Activated CD8-positive, alpha-beta T cell treated with anti-CD3 and anti-CD28 coated beads, Interleukin-2, amount 10 ng/mL, durations not matched to agents 7 days and 5 days (primary cell): ENCODE data around the gene ACTG2. TPM values are rescaled to one million over a fixed set of nuclear protein-coding genes. Genes with fewer than 3 reads are reported as not detected.
A peak's percentile ranks its signal among the peaks of the same experiment; 100 is the strongest.

Experiments
- ATAC-seq: fragments of 150-1000 bp; cut with Tn5 transposase; one replicate; pipeline ENCODE4 v1.10.0; 2021; ENCODE audit warnings: moderate library complexity
- CTCF ChIA-PET: fragments of 350-600 bp; sonication (Branson Sonifier 250); formaldehyde crosslinking; loops from one replicate; lab custom pipeline; 2021; ENCODE audit warnings: antibody characterized with exemption; lab: Charles Lee
- POLR2A ChIA-PET: fragments of 350-600 bp; sonication (Branson Sonifier 250); formaldehyde crosslinking; loops from one replicate; lab custom pipeline; 2021; ENCODE audit warnings: antibody characterized with exemption; lab: Charles Lee
- DNase-seq: peaks from one replicate; pipeline ENCODE4 v3.0.0-alpha.2; 2020
- H3K27ac Mint-ChIP-seq: one replicate; pipeline ENCODE4 v1.8.0; 2021; ENCODE audit warnings: mild to moderate bottlenecking, mixed read lengths
- H3K27me3 Mint-ChIP-seq: one replicate; pipeline ENCODE4 v1.8.0; 2021; ENCODE audit warnings: low read depth, mixed read lengths
- H3K36me3 Mint-ChIP-seq: one replicate; pipeline ENCODE4 v1.8.0; 2021; ENCODE audit warnings: low read depth, mixed read lengths
- H3K4me1 Mint-ChIP-seq: one replicate; pipeline ENCODE4 v1.8.0; 2021; ENCODE audit warnings: low read depth, mixed read lengths
- H3K4me3 Mint-ChIP-seq: one replicate; pipeline ENCODE4 v1.8.0; 2021; ENCODE audit warnings: mild to moderate bottlenecking, mixed read lengths
- H3K9me3 Mint-ChIP-seq: one replicate; pipeline ENCODE4 v1.8.0; 2022; ENCODE audit warnings: mixed read lengths; ENCODE audit not compliant: insufficient read depth
- total RNA-seq, 2 experiments: library from RNA; stranded (reverse); gene quantifications; one replicate each; pipeline ENCODE4 v1.2.3, GENCODE V29; 2021

The ACTG2 gene
- total RNA-seq, 2 experiments from 2014 or later: 0.81 TPM; not detected in 1

GRCh38 chr2:73956218-73956865 lies 63.5 kb downstream of the ACTG2 start:
- ChIA-PET POLR2A (no interaction called here), CTCF (interaction anchor here (1.1 kb wide), 1 partner anchor 30 kb away, joined by 3 read pairs; no protein-coding TSS in a partner anchor)
- no peaks in the 10 kb centered on the region for H3K27me3 Mint-ChIP-seq
- no peaks in the 10 kb centered on the region for H3K9me3 Mint-ChIP-seq
- DNase-seq (no peak), ATAC-seq (no peak)
- peaks cover 68% of the 10 kb centered on the region for H3K36me3 Mint-ChIP-seq
- peak overlapping the region; percentile 30 for H3K27ac Mint-ChIP-seq
- H3K4me3 Mint-ChIP-seq: no peak overlapping the region
- peaks cover 28% of the 10 kb centered on the region for H3K4me1 Mint-ChIP-seq

- ATAC-seq: no peak
- peak overlapping the region; percentile 23 for H3K27ac Mint-ChIP-seq
- no peak for DNase-seq
- H3K4me3 Mint-ChIP-seq: no peak overlapping the region
- peaks cover 44% of the 10 kb centered on the region for H3K36me3 Mint-ChIP-seq
- no peaks in the 10 kb centered on the region for H3K9me3 Mint-ChIP-seq
- CTCF ChIA-PET: no interaction called here
- no peaks in the 10 kb centered on the region for H3K27me3 Mint-ChIP-seq
- POLR2A ChIA-PET: no interaction called here
- H3K4me1 Mint-ChIP-seq: peaks cover 25% of the 10 kb centered on the region
These were observed 68.5 kb downstream of the ACTG2 start for GRCh38 chr2:73961274-73961673.

DNA sequence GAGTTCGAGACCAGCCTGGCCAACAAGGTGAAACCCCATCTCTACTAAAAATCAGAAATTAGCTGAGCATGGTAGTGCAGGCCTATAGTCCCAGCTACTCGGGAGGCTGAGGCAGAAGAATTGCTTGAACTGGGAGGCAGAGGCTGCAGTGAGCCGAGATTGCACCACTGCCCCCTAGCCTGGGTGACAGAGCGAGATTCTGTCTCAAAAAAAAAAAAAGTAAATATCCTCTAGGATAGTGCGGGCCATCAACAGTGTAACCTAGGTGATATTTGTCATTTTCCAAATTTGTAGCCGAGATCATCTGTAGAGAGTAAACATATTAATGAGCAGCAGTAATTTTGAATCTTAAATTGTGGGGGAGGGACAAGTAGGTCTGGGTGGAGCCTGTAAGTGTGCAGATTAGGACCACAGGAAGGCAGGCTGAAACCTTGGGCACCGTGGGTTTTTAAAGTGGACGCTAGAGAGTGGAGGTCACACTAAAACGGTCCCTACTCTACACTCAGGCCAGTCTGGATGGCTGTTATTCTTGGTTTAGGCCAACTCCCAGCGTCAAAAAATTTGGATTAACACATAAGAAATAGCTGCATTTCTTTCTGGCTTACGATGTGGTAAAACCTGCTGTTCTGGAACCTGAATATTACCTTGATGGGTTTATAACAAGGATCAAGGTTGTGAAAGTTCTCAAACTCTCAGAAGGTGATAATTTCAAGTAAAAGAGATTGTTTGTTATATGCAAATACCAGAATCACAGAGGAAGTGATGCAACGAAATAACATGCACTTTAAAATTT lies 69.2 kb downstream of the ACTG2 start:
- H3K9me3 Mint-ChIP-seq: no peaks in the 10 kb centered on the region
- POLR2A ChIA-PET: interaction anchor here (0.7 kb wide), 1 partner anchor 158 kb away, joined by 3 read pairs; no protein-coding TSS in a partner anchor
- H3K4me1 Mint-ChIP-seq: peaks cover 24% of the 10 kb centered on the region
- DNase-seq (no peak), ATAC-seq (no peak)
- CTCF ChIA-PET: no interaction called here
- no peak overlapping the region for H3K27ac Mint-ChIP-seq
- no peaks in the 10 kb centered on the region for H3K27me3 Mint-ChIP-seq
- peaks cover 37% of the 10 kb centered on the region for H3K36me3 Mint-ChIP-seq
- H3K4me3 Mint-ChIP-seq: no peak overlapping the region

DNA sequence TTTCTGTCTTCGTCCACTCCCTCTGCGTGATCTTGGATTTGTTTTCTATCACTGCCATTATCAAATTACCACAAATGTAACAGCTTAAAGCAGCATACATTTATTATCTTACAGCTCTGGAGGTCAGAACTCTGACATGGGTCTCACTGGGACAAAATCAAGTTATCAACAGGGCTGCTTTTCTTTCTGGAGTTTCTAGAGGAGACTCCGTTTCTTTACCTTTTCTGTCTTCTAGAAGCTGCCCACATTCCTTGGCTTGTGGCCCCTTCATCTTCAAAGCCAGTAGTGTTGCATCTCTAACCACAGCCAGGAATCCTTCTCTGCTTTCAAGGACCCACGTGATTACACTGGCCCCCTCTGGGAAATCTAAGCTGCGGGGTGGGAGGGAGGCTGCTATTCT lies 70.0 kb downstream of the ACTG2 start:
- Mint-ChIP-seq H3K27ac (no peak overlapping the region), H3K4me3 (no peak overlapping the region), H3K36me3 (peaks cover 33% of the 10 kb centered on the region), H3K9me3 (no peaks in the 10 kb centered on the region), H3K4me1 (peaks cover 22% of the 10 kb centered on the region), H3K27me3 (no peaks in the 10 kb centered on the region)
- POLR2A ChIA-PET: interaction anchor here (0.7 kb wide), 2 partner anchors 158 to 215 kb away, joined by 3 read pairs; no protein-coding TSS in a partner anchor
- CTCF ChIA-PET: interaction anchor here (1.2 to 1.7 kb wide), 3 partner anchors 33 to 134 kb away, joined by 3 to 4 read pairs (median 4); partner anchors contain the start of gene STAMBP
- DNase-seq (no peak), ATAC-seq (no peak)

- DNase-seq (no peak), ATAC-seq (peak; percentile 27)
- Mint-ChIP-seq H3K4me1 (peaks cover 16% of the 10 kb centered on the region), H3K4me3 (no peak overlapping the region), H3K36me3 (peaks cover 25% of the 10 kb centered on the region), H3K9me3 (no peaks in the 10 kb centered on the region), H3K27ac (peak overlapping the region; percentile 4), H3K27me3 (no peaks in the 10 kb centered on the region)
- POLR2A ChIA-PET: interaction anchor here (0.7 to 1.0 kb wide), 2 partner anchors 13 to 215 kb away, joined by 3 read pairs; no protein-coding TSS in a partner anchor
- CTCF ChIA-PET: interaction anchor here (0.7 to 1.7 kb wide), 4 partner anchors 23 to 135 kb away, joined by 3 to 4 read pairs (median 4); partner anchors contain the start of gene STAMBP
These were observed 70.7 kb downstream of the ACTG2 start for GRCh38 chr2:73963385-73964120.

DNA sequence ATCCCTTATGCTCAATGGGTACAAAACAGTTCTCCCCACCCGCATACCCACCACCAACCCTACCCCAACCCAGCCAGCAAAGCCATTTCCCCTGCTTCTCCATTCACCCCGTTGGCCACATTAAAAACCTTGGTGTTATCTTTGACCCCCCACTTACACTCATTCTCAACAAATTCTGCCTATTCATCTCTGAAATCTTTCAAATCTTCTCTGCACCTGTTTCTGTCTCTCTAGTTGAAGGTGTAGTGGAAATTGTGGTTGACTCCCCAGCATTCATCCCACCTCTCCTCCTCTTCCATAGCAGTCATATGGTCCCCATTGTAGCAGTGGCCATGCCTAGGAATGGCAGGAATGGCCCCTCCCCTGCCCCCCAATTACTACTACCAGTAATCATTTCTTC lies 71.4 kb downstream of the ACTG2 start:
- ChIA-PET CTCF (interaction anchor here (0.7 to 1.7 kb wide), 2 partner anchors 23 to 56 kb away, joined by 3 to 4 read pairs; no protein-coding TSS in a partner anchor), POLR2A (interaction anchor here (1.0 kb wide), 1 partner anchor 13 kb away, joined by 3 read pairs; no protein-coding TSS in a partner anchor)
- Mint-ChIP-seq H3K9me3 (no peaks in the 10 kb centered on the region), H3K4me3 (no peak overlapping the region), H3K27ac (no peak overlapping the region), H3K36me3 (peaks cover 19% of the 10 kb centered on the region), H3K27me3 (no peaks in the 10 kb centered on the region), H3K4me1 (peaks cover 16% of the 10 kb centered on the region)
- ATAC-seq (no peak), DNase-seq (no peak)

GRCh38 chr2:73965053-73965452 lies 72.2 kb downstream of the ACTG2 start:
- ChIA-PET POLR2A (no interaction called here), CTCF (interaction anchor here (0.5 kb wide), 1 partner anchor 244 kb away, joined by 3 read pairs; no protein-coding TSS in a partner anchor)
- H3K4me3 Mint-ChIP-seq: no peak overlapping the region
- H3K4me1 Mint-ChIP-seq: peaks cover 23% of the 10 kb centered on the region
- H3K36me3 Mint-ChIP-seq: peaks cover 12% of the 10 kb centered on the region
- no peaks in the 10 kb centered on the region for H3K9me3 Mint-ChIP-seq
- H3K27me3 Mint-ChIP-seq: no peaks in the 10 kb centered on the region
- no peak overlapping the region for H3K27ac Mint-ChIP-seq
- DNase-seq (no peak), ATAC-seq (no peak)

DNA sequence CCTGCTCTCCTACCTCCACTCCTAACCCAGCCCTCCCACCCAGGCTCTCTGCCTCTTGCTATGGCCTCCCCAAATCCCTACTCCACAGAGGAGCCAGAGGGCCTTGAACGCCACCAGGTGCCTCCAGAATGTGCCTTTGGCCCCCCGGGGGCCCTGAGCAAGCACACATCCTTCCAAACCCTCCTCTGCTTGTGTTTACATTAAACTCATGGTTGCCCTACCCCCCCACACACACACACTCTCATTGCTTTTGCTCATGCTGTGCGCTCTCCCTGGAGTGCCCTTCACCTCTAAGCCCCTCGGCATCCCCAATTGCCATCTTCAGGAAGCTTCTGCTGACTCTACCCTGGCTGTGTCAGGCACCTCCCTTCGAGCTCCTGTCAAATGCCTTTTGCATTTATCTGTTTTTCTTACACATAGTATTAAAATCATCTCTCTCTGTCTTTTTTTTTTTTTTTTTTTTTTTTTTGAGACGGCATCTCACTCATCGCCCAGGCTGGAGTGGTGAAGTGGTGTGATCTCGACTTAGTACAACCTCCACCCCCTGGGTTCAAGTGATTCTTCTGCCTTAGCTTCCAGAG lies 75.6 kb downstream of the ACTG2 start:
- ChIA-PET CTCF (interaction anchor here (1.0 kb wide), 1 partner anchor 183 kb away, joined by 3 read pairs; no protein-coding TSS in a partner anchor), POLR2A (interaction anchor here (1.5 to 3.3 kb wide), 2 partner anchors 8 to 11 kb away, joined by 3 to 19 read pairs; no protein-coding TSS in a partner anchor)
- Mint-ChIP-seq H3K9me3 (no peaks in the 10 kb centered on the region), H3K27ac (no peak overlapping the region), H3K4me3 (no peak overlapping the region), H3K27me3 (no peaks in the 10 kb centered on the region), H3K4me1 (peaks cover 57% of the 10 kb centered on the region), H3K36me3 (no peaks in the 10 kb centered on the region)
- DNase-seq (no peak), ATAC-seq (no peak)

DNA sequence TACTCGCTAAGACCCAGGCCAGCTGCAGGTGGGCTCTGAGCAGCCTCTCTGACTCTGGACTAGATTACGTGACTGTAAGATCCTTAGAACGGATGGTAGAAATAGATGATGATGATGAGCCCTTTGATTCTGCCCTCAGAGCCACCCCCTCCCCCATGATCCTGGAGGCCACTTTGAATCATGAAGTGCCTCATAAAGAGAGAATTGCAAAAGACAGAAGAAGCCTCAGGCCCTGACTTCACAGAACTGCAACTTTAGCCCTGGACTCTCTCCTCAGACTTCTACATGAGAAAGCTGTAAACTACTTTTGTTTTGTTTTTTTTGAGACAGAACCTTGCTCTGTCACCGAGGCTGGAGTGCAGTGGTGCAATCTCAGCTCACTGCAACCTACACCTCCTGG lies 76.5 kb downstream of the ACTG2 start:
- ChIA-PET CTCF (interaction anchor here (1.0 to 2.9 kb wide), 6 partner anchors 10 to 182 kb away, joined by 3 to 10 read pairs (median 4); no protein-coding TSS in a partner anchor), POLR2A (interaction anchor here (1.3 to 3.5 kb wide), 4 partner anchors 9 to 42 kb away, joined by 3 to 27 read pairs (median 12); partner anchors contain the start of gene TET3)
- Mint-ChIP-seq H3K27me3 (no peaks in the 10 kb centered on the region), H3K27ac (peak overlapping the region; percentile 77), H3K4me3 (no peak overlapping the region), H3K4me1 (peaks cover 52% of the 10 kb centered on the region), H3K9me3 (no peaks in the 10 kb centered on the region), H3K36me3 (no peaks in the 10 kb centered on the region)
- no peak for DNase-seq
- ATAC-seq: no peak
